GM19324 (cell line): ENCODE results near the gene ASCL5.

ENCODE experiments used
- ATAC-seq: cut with Tn5 transposase; IDR thresholded peaks from one replicate; pipeline ENCODE4 v1.9.1; 2021; ENCODE audit warnings: mild to moderate bottlenecking, moderate library complexity; ENCODE audit not compliant: unreplicated experiment, low FRiP score

The ASCL5 gene

GRCh38 chr1:201137024-201137392 lies 10.0 kb upstream of the ASCL5 start:
- no peak for ATAC-seq

GRCh38 chr1:201136355-201137023 lies 9.5 kb upstream of the ASCL5 start:
- ATAC-seq: no peak

GRCh38 chr1:201134405-201134804 lies 7.4 kb upstream of the ASCL5 start:
- no peak for ATAC-seq

GRCh38 chr1:201131398-201131797 lies 4.4 kb upstream of the ASCL5 start:
- no peak for ATAC-seq

- no peak for ATAC-seq
These were observed 2.0 kb upstream of the ASCL5 start for GRCh38 chr1:201128962-201129361.

- no peak for ATAC-seq
These were observed 1.5 kb upstream of the ASCL5 start for GRCh38 chr1:201128476-201128875.

GRCh38 chr1:201127755-201128455 lies 921 bp upstream of the ASCL5 start:
- ATAC-seq: no peak

- no peak for ATAC-seq
These were observed 537 bp downstream of the ASCL5 start for GRCh38 chr1:201126463-201126831.

- no peak for ATAC-seq
These were observed 1.2 kb downstream of the ASCL5 start for GRCh38 chr1:201125800-201126199.

GRCh38 chr1:201125019-201125418 lies 2.0 kb downstream of the ASCL5 start:
- no peak for ATAC-seq

GRCh38 chr1:201123866-201124265 lies 3.1 kb downstream of the ASCL5 start:
- ATAC-seq: no peak

- ATAC-seq: no peak
These were observed 4.5 kb downstream of the ASCL5 start for GRCh38 chr1:201122321-201122957.

GRCh38 chr1:201119206-201120197 lies 7.5 kb downstream of the ASCL5 start:
- ATAC-seq: no peak

- ATAC-seq: no peak
These were observed 10.9 kb downstream of the ASCL5 start for GRCh38 chr1:201116091-201116490.

GRCh38 chr1:201115390-201115937 lies 11.5 kb downstream of the ASCL5 start:
- no peak for ATAC-seq

GRCh38 chr1:201114245-201115131 lies 12.5 kb downstream of the ASCL5 start:
- ATAC-seq: peak; percentile 65

GRCh38 chr1:201113451-201114244 lies 13.3 kb downstream of the ASCL5 start:
- ATAC-seq: peak; percentile 9

GRCh38 chr1:201112926-201113325 lies 14.1 kb downstream of the ASCL5 start:
- no peak for ATAC-seq
